Smooth muscle cell (in vitro differentiated cells): ENCODE measurements around the gene NAV1. TPM values are rescaled to one million over a fixed set of nuclear protein-coding genes. Genes with fewer than 3 reads are reported as not detected.

ENCODE experiments used
- DNase-seq: peaks from one replicate; lab custom pipeline; 2025; ENCODE audit not compliant: unreplicated experiment; lab: John Stamatoyannopoulos, UW
- H2AFZ ChIP-seq: fragments of 200-600 bp; sonication (generic); 2 replicates; pipeline ENCODE4 v1.6.0; 2016; ENCODE audit warnings: antibody characterized with exemption, low read depth, mild to moderate bottlenecking
- H3F3A ChIP-seq: fragments of 200-600 bp; sonication (generic); 2 replicates; pipeline ENCODE4 v1.6.0; 2017; ENCODE audit warnings: antibody characterized with exemption, low read depth
- H3K27ac ChIP-seq: fragments of 200-600 bp; sonication (generic); 2 replicates; pipeline ENCODE4 v1.5.1; 2016; ENCODE audit warnings: low read depth, mild to moderate bottlenecking
- H3K27me3 ChIP-seq: fragments of 200-600 bp; sonication (generic); 2 replicates; pipeline ENCODE4 v1.6.1; 2016; ENCODE audit warnings: low read depth, mild to moderate bottlenecking
- H3K36me3 ChIP-seq: fragments of 200-600 bp; sonication (generic); 2 replicates; pipeline ENCODE4 v1.5.1; 2016; ENCODE audit warnings: low read depth
- H3K4me1 ChIP-seq: fragments of 200-600 bp; sonication (generic); 2 replicates; pipeline ENCODE4 v1.5.1; 2016; ENCODE audit warnings: low read depth
- H3K4me2 ChIP-seq: fragments of 200-600 bp; sonication (generic); 2 replicates; pipeline ENCODE4 v1.6.0; 2016; ENCODE audit warnings: mild to moderate bottlenecking
- H3K4me3 ChIP-seq: fragments of 200-600 bp; sonication (generic); 2 replicates; pipeline ENCODE4 v1.5.1; 2016; ENCODE audit warnings: mild to moderate bottlenecking
- H3K79me2 ChIP-seq: fragments of 200-600 bp; sonication (generic); 2 replicates; pipeline ENCODE4 v1.6.0; 2016; ENCODE audit warnings: low read depth, mild to moderate bottlenecking
- H3K9ac ChIP-seq: fragments of 200-600 bp; sonication (generic); 2 replicates; pipeline ENCODE4 v1.6.0; 2016; ENCODE audit warnings: low read depth
- H3K9me3 ChIP-seq: fragments of 200-600 bp; sonication (generic); replicated peaks from 2 replicates; pipeline ENCODE4 v1.5.1; 2016; ENCODE audit warnings: low read depth
- H4K20me1 ChIP-seq: fragments of 200-600 bp; sonication (generic); 2 replicates; pipeline ENCODE4 v1.6.0; 2016; ENCODE audit warnings: low read depth
- CTCF ChIP-seq: fragments of 200-600 bp; sonication (generic); IDR thresholded peaks from 2 replicates; pipeline ENCODE4 v1.5.1; 2017; ENCODE audit warnings: borderline replicate concordance, mild to moderate bottlenecking, antibody characterized with exemption; ENCODE audit not compliant: insufficient read depth, poor library complexity, severe bottlenecking
- WGBS: methylation state at CpG from one replicate; pipeline ENCODE4 v1.1.7; 2016; ENCODE audit warnings: low lambda C conversion rate; 5-methylcytosine and 5-hydroxymethylcytosine counted together
- polyA plus RNA-seq: library from polyadenylated mRNA; unstranded; fragments of >200 nt; fragmentation: Nextera tagmentation; extraction: Ambion mirVana; gene quantifications from 2 replicates; pipeline ENCODE4 v1.2.1, GENCODE V29; 2016
- total RNA-seq: library from RNA; depleted of rRNA; stranded (reverse); fragments of >200 nt; gene quantifications from 2 replicates; pipeline ENCODE4 v1.2.3, GENCODE V29; 2014

Gene NAV1
- total and polyA plus RNA-seq, 2 experiments from 2014 or later, result 52.3 to 71.1 TPM

GRCh38 chr1:201499795-201500669, 38.9 kb upstream of the NAV1 start:
- H3K79me2 ChIP-seq, result peaks cover 73% of the 10 kb centered on the region
- no peak overlapping the region for H2AFZ ChIP-seq
- H3K27me3 ChIP-seq, result no peaks in the 10 kb centered on the region
- H3K9me3 ChIP-seq, result no peaks in the 10 kb centered on the region
- H4K20me1 ChIP-seq, result peaks cover 50% of the 10 kb centered on the region
- DNase-seq, result no peak
- 76% methylated on average over 8 of the region's 8 CpGs for WGBS
- H3K4me1 ChIP-seq, result peaks cover 48% of the 10 kb centered on the region
- peak overlapping the region; percentile 17 for H3K9ac ChIP-seq
- H3F3A ChIP-seq, result peaks cover 43% of the 10 kb centered on the region
- H3K27ac ChIP-seq, result peak overlapping the region; percentile 53
- no peak overlapping the region for H3K4me3 ChIP-seq
- no peak for TF ChIP-seq CTCF
- H3K4me2 ChIP-seq, result peak overlapping the region; percentile 63
- H3K36me3 ChIP-seq, result no peaks in the 10 kb centered on the region

- no peaks in the 10 kb centered on the region for H3K36me3 ChIP-seq
- H3K9ac ChIP-seq, result peak overlapping the region; percentile 17
- no peaks in the 10 kb centered on the region for H3K9me3 ChIP-seq
- H3F3A ChIP-seq, result peaks cover 37% of the 10 kb centered on the region
- H2AFZ ChIP-seq, result no peak overlapping the region
- DNase-seq, result no peak
- peak overlapping the region; percentile 53 for H3K27ac ChIP-seq
- H4K20me1 ChIP-seq, result peaks cover 47% of the 10 kb centered on the region
- TF ChIP-seq CTCF, result no peak
- peaks cover 50% of the 10 kb centered on the region for H3K4me1 ChIP-seq
- H3K27me3 ChIP-seq, result no peaks in the 10 kb centered on the region
- H3K4me3 ChIP-seq, result no peak overlapping the region
- peaks cover 80% of the 10 kb centered on the region for H3K79me2 ChIP-seq
- 66% methylated on average over 4 of the region's 4 CpGs for WGBS
- peak overlapping the region; percentile 63 for H3K4me2 ChIP-seq
Observed at GRCh38 chr1:201500670-201501120, 38.2 kb upstream of the NAV1 start.

- Histone ChIP-seq H3K4me3 (no peak overlapping the region), H3K9me3 (no peaks in the 10 kb centered on the region), H4K20me1 (peaks cover 47% of the 10 kb centered on the region), H3K4me2 (peak overlapping the region; percentile 63), H3K27ac (peak overlapping the region; percentile 53), H3K36me3 (no peaks in the 10 kb centered on the region), H3K79me2 (peaks cover 83% of the 10 kb centered on the region), H3K9ac (peak overlapping the region; percentile 37), H3K4me1 (peaks cover 50% of the 10 kb centered on the region), H2AFZ (no peak overlapping the region), H3K27me3 (no peaks in the 10 kb centered on the region), H3F3A (peaks cover 37% of the 10 kb centered on the region)
- DNase-seq, result no peak
- WGBS, result 79% methylated on average over 8 of the region's 8 CpGs
- no peak for TF ChIP-seq CTCF
Observed at GRCh38 chr1:201501144-201501543, 37.8 kb upstream of the NAV1 start.
